GM23248 (cell line): Measurements from ENCODE around the gene TYROBP. TPM values are rescaled to one million over a fixed set of nuclear protein-coding genes. Genes with fewer than 3 reads are reported as not detected.

ENCODE experiments used
- DNase-seq: peaks from one replicate; pipeline ENCODE4 v3.0.0-alpha.2; 2015
- H2AFZ ChIP-seq: fragments of 200-600 bp; sonication (generic); 2 replicates; pipeline ENCODE4 v1.6.1; 2016; ENCODE audit warnings: antibody characterized with exemption
- H3F3A ChIP-seq: fragments of 200-600 bp; sonication (generic); 2 replicates; pipeline ENCODE4 v1.6.1; 2016; ENCODE audit warnings: mild to moderate bottlenecking, antibody characterized with exemption, mixed run types; ENCODE audit not compliant: insufficient read depth
- H3K27ac ChIP-seq: fragments of 200-600 bp; sonication (generic); 2 replicates; pipeline ENCODE4 v1.5.1; 2016; ENCODE audit warnings: mild to moderate bottlenecking
- H3K27me3 ChIP-seq: fragments of 200-600 bp; sonication (generic); replicated peaks from 2 replicates; pipeline ENCODE4 v1.6.1; 2016; ENCODE audit warnings: mild to moderate bottlenecking; ENCODE audit not compliant: insufficient read depth
- H3K36me3 ChIP-seq: fragments of 200-600 bp; sonication (generic); 2 replicates; pipeline ENCODE4 v1.6.1; 2016; ENCODE audit warnings: low read depth, mild to moderate bottlenecking
- H3K4me1 ChIP-seq: fragments of 200-600 bp; sonication (generic); 2 replicates; pipeline ENCODE4 v1.6.1; 2016; ENCODE audit warnings: mild to moderate bottlenecking; ENCODE audit not compliant: insufficient read depth
- H3K4me2 ChIP-seq: fragments of 200-600 bp; sonication (generic); one replicate; pipeline ENCODE4 v1.6.1; 2016; ENCODE audit warnings: mild to moderate bottlenecking; ENCODE audit not compliant: unreplicated experiment
- H3K4me3 ChIP-seq: fragments of 200-600 bp; sonication (generic); 2 replicates; pipeline ENCODE4 v1.5.1; 2016; ENCODE audit warnings: mild to moderate bottlenecking
- H3K79me2 ChIP-seq: fragments of 200-600 bp; sonication (generic); 2 replicates; pipeline ENCODE4 v1.6.1; 2016; ENCODE audit warnings: mild to moderate bottlenecking; ENCODE audit not compliant: insufficient read depth
- H3K9ac ChIP-seq: fragments of 200-600 bp; sonication (generic); 2 replicates; pipeline ENCODE4 v1.6.1; 2016; ENCODE audit warnings: mild to moderate bottlenecking
- H3K9me2 ChIP-seq: fragments of 200-600 bp; sonication (generic); 2 replicates; pipeline ENCODE4 v1.6.1; 2016; ENCODE audit warnings: mixed run types, mild to moderate bottlenecking, moderate library complexity; ENCODE audit not compliant: insufficient read depth
- H3K9me3 ChIP-seq: fragments of 200-600 bp; sonication (generic); one replicate; pipeline ENCODE4 v1.6.1; 2017; ENCODE audit warnings: low read depth
- H4K20me1 ChIP-seq: fragments of 200-600 bp; sonication (generic); 2 replicates; pipeline ENCODE4 v1.6.0; 2016; ENCODE audit not compliant: insufficient read depth
- EZH2 ChIP-seq: fragments of 200-600 bp; sonication (generic); IDR thresholded peaks from 2 replicates; pipeline ENCODE4 v1.6.1; 2018; ENCODE audit warnings: antibody characterized with exemption, mild to moderate bottlenecking; ENCODE audit not compliant: insufficient read depth, poor library complexity, severe bottlenecking
- EZH2phosphoT487 ChIP-seq: fragments of 200-600 bp; sonication (generic); IDR thresholded peaks from 2 replicates; pipeline ENCODE4 v1.6.1; 2018; ENCODE audit warnings: antibody characterized with exemption, moderate library complexity, mild to moderate bottlenecking, low read depth; ENCODE audit not compliant: insufficient read depth
- WGBS, 2 experiments: methylation state at CpG; one replicate each; pipeline ENCODE4 v1.1.6; 2015 to 2017; ENCODE audit warnings: low lambda C conversion rate in 2 of 2, low coverage in 1 of 2; ENCODE audit errors: missing lambda C conversion rate in 2 of 2; 5-methylcytosine and 5-hydroxymethylcytosine counted together
- in situ Hi-C: fragments of 300-500 bp; cut with MboI; formaldehyde crosslinking; loops from 2 replicates; pipeline ENCODE4 v1.15.0; 2020
- polyA plus RNA-seq: library from polyadenylated mRNA; unstranded; fragments of >200 nt; fragmentation: Nextera tagmentation; extraction: Ambion mirVana; gene quantifications from 2 replicates; pipeline ENCODE4 v1.2.1, GENCODE V29; 2016
- total RNA-seq: library from RNA; depleted of rRNA; stranded (reverse); fragments of >200 nt; shearing (Covaris generic); gene quantifications from 2 replicates; pipeline ENCODE4 v1.2.3, GENCODE V29; 2014

Gene TYROBP
- total and polyA plus RNA-seq, 2 experiments from 2014 or later: not detected

- Histone ChIP-seq H3K27ac (no peak overlapping the region), H3K4me2 (no peak overlapping the region), H3K27me3 (no peaks in the 10 kb centered on the region), H3K4me1 (no peaks in the 10 kb centered on the region), H3K9ac (no peak overlapping the region), H3F3A (peaks cover 9% of the 10 kb centered on the region; the same call in 1 of the 2 replicates), H3K4me3 (no peak overlapping the region), H3K9me2 (no peaks in the 10 kb centered on the region), H3K79me2 (no peaks in the 10 kb centered on the region), H2AFZ (no peak overlapping the region), H3K36me3 (peaks cover 41% of the 10 kb centered on the region), H3K9me3 (no peaks in the 10 kb centered on the region), H4K20me1 (no peaks in the 10 kb centered on the region)
- WGBS, 2 experiments: 84 to 85% methylated on average over 7 to 13 of the region's 13 CpGs
- in situ Hi-C loops: no loop called here
- DNase-seq: no peak
- TF ChIP-seq EZH2: no peak
- no peak for TF ChIP-seq EZH2phosphoT487
These were observed 17.9 kb downstream of the TYROBP start for GRCh38 chr19:35890113-35890650.

GRCh38 chr19:35889370-35890112 is 18.6 kb downstream of the TYROBP start:
- peaks cover 10% of the 10 kb centered on the region; the same call in 1 of the 2 replicates for H3F3A ChIP-seq
- H3K36me3 ChIP-seq: peaks cover 40% of the 10 kb centered on the region
- no peak for TF ChIP-seq EZH2
- TF ChIP-seq EZH2phosphoT487: no peak
- H3K9ac ChIP-seq: no peak overlapping the region
- no peaks in the 10 kb centered on the region for H3K79me2 ChIP-seq
- H3K27ac ChIP-seq: no peak overlapping the region
- H3K4me1 ChIP-seq: no peaks in the 10 kb centered on the region
- no peak overlapping the region for H3K4me2 ChIP-seq
- in situ Hi-C loops: no loop called here
- H4K20me1 ChIP-seq: no peaks in the 10 kb centered on the region
- no peaks in the 10 kb centered on the region for H3K27me3 ChIP-seq
- H3K9me2 ChIP-seq: no peaks in the 10 kb centered on the region
- no peaks in the 10 kb centered on the region for H3K9me3 ChIP-seq
- WGBS, 2 experiments: 91% methylated on average over 17 to 18 of the region's 18 CpGs
- DNase-seq: no peak
- no peak overlapping the region for H2AFZ ChIP-seq
- H3K4me3 ChIP-seq: no peak overlapping the region

- Histone ChIP-seq H3K79me2 (no peaks in the 10 kb centered on the region), H3K9me3 (no peaks in the 10 kb centered on the region), H3K4me1 (no peaks in the 10 kb centered on the region), H3K9me2 (no peaks in the 10 kb centered on the region), H3K27ac (no peak overlapping the region), H3K4me3 (no peak overlapping the region), H3F3A (peaks cover 6% of the 10 kb centered on the region; the same call in 1 of the 2 replicates), H3K27me3 (no peaks in the 10 kb centered on the region), H3K9ac (no peak overlapping the region), H3K4me2 (no peak overlapping the region), H3K36me3 (peaks cover 28% of the 10 kb centered on the region), H2AFZ (no peak overlapping the region), H4K20me1 (no peaks in the 10 kb centered on the region)
- in situ Hi-C loops: no loop called here
- no peak for DNase-seq
- WGBS, 2 experiments: 90% methylated on average over 9 of the region's 9 CpGs
- TF ChIP-seq EZH2phosphoT487 (no peak), EZH2 (no peak)
These were observed 19.7 kb downstream of the TYROBP start for GRCh38 chr19:35888398-35888797.

GRCh38 chr19:35887197-35887596 is 20.9 kb downstream of the TYROBP start:
- no peak overlapping the region for H3K4me3 ChIP-seq
- H3K4me1 ChIP-seq: no peaks in the 10 kb centered on the region
- H2AFZ ChIP-seq: no peak overlapping the region
- peaks cover 11% of the 10 kb centered on the region; the same call in 1 of the 2 replicates for H3F3A ChIP-seq
- H3K36me3 ChIP-seq: peaks cover 18% of the 10 kb centered on the region
- DNase-seq: no peak
- H3K27me3 ChIP-seq: no peaks in the 10 kb centered on the region
- in situ Hi-C loops: no loop called here
- H3K4me2 ChIP-seq: no peak overlapping the region
- no peaks in the 10 kb centered on the region for H3K79me2 ChIP-seq
- H3K9me3 ChIP-seq: no peaks in the 10 kb centered on the region
- H3K27ac ChIP-seq: no peak overlapping the region
- no peaks in the 10 kb centered on the region for H4K20me1 ChIP-seq
- 93 to 97% methylated on average over 5 of the region's 5 CpGs for whole genome bisulfite sequencing, 2 experiments
- no peak overlapping the region for H3K9ac ChIP-seq
- TF ChIP-seq EZH2: no peak
- no peak for TF ChIP-seq EZH2phosphoT487
- H3K9me2 ChIP-seq: no peaks in the 10 kb centered on the region
